ENCODE data around the gene ZMYM2.

ZMYM2 gene

GRCh38 chr13:20136781-20137703, 178.5 kb downstream of the ZMYM2 start:
- DNase-seq (ENCODE audit: low read depth): no peak

GRCh38 chr13:20137875-20138274, 179.3 kb downstream of the ZMYM2 start:
- DNase-seq (ENCODE audit: low read depth): no peak

- DNase-seq (ENCODE audit: low read depth): no peak
These were observed 182.0 kb downstream of the ZMYM2 start for GRCh38 chr13:20140487-20140886.
